DND-41 (cell line): ENCODE measurements around the gene SPSB1.

Experiments
- ATAC-seq: fragments of 200-7000 bp; cut with Tn5 transposase; 3 replicates; pipeline ENCODE4 v1.9.1; 2021; ENCODE audit warnings: low read depth; ENCODE audit not compliant: insufficient read depth
- DNase-seq: peaks from one replicate; pipeline ENCODE4 v3.0.0-alpha.2; 2020
- H2AFZ ChIP-seq: 2 replicates; pipeline ENCODE4 v1.6.0; 2012; ENCODE audit warnings: low read depth, low read length
- H3K27ac ChIP-seq: 2 replicates; pipeline ENCODE4 v1.5.1; 2012; ENCODE audit warnings: low read length, inconsistent platforms
- H3K27me3 ChIP-seq: fragments of 200-600 bp; sonication (generic); 2 replicates; pipeline ENCODE4 v1.6.0; 2012; ENCODE audit warnings: low read length, mild to moderate bottlenecking, inconsistent platforms; ENCODE audit not compliant: insufficient read depth, poor library complexity
- H3K36me3 ChIP-seq: 2 replicates; pipeline ENCODE4 v1.5.1; 2012; ENCODE audit warnings: low read length, inconsistent platforms; ENCODE audit not compliant: insufficient read depth
- H3K4me1 ChIP-seq: 2 replicates; pipeline ENCODE4 v1.5.1; 2012; ENCODE audit warnings: mild to moderate bottlenecking, low read length; ENCODE audit not compliant: insufficient read depth
- H3K4me2 ChIP-seq: 2 replicates; pipeline ENCODE4 v1.6.0; 2012; ENCODE audit warnings: mild to moderate bottlenecking, moderate library complexity, low read length, inconsistent platforms; ENCODE audit not compliant: insufficient read depth
- H3K4me3 ChIP-seq, 2 experiments: fragments of 200-600 bp in 1 of 2; shearing (Covaris generic) in 1 of 2; 2 replicates each; pipeline ENCODE4 v1.5.1; 2012 to 2016; ENCODE audit warnings: inconsistent platforms in 2 of 2, low read length in 2 of 2, mild to moderate bottlenecking in 2 of 2, low read depth in 1 of 2, moderate library complexity in 1 of 2
- H3K79me2 ChIP-seq: 2 replicates; pipeline ENCODE4 v1.6.0; 2012; ENCODE audit warnings: low read length, inconsistent platforms; ENCODE audit not compliant: insufficient read depth
- H3K9ac ChIP-seq: 2 replicates; pipeline ENCODE4 v1.6.0; 2012; ENCODE audit warnings: low read depth, mild to moderate bottlenecking, inconsistent platforms, low read length, moderate library complexity
- H3K9me3 ChIP-seq: 2 replicates; pipeline ENCODE4 v1.5.1; 2012; ENCODE audit warnings: low read length, moderate library complexity, mild to moderate bottlenecking, inconsistent platforms; ENCODE audit not compliant: insufficient read depth, severe bottlenecking
- H4K20me1 ChIP-seq: 2 replicates; pipeline ENCODE4 v1.6.0; 2012; ENCODE audit warnings: low read length; ENCODE audit not compliant: insufficient read depth
- EZH2 ChIP-seq: IDR thresholded peaks from 3 replicates; pipeline ENCODE4 v1.6.1; 2012; ENCODE audit warnings: borderline replicate concordance, low read depth, mild to moderate bottlenecking, moderate library complexity, low read length, inconsistent platforms; ENCODE audit not compliant: severe bottlenecking
- TF ChIP-seq, protein P1 (sequence below): IDR thresholded peaks from 2 replicates; pipeline ENCODE4 v1.5.1; 2012; ENCODE audit warnings: borderline replicate concordance, low read length, moderate library complexity, mild to moderate bottlenecking; ENCODE audit not compliant: poor library complexity, severe bottlenecking; ENCODE audit errors: extremely low read depth

The SPSB1 gene

GRCh38 chr1:9245230-9245619, 47.5 kb upstream of the SPSB1 start:
- Histone ChIP-seq H3K9ac (peak overlapping the region; percentile 47), H3K4me2 (peak overlapping the region; percentile 56), H3K4me1 (peaks cover 94% of the 10 kb centered on the region), H3K9me3 (no peaks in the 10 kb centered on the region), H3K79me2 (peaks cover 96% of the 10 kb centered on the region), H4K20me1 (peaks cover 10% of the 10 kb centered on the region; the same call in 1 of the 2 replicates), H3K27me3 (no peaks in the 10 kb centered on the region), H3K4me3 (peak overlapping the region in 1 of 2 experiments; percentile 44; a peak in 2 of 4 replicates), H2AFZ (no peak overlapping the region), H3K27ac (peak overlapping the region; percentile 98), H3K36me3 (peaks cover 80% of the 10 kb centered on the region)
- TF ChIP-seq, protein P1, sequence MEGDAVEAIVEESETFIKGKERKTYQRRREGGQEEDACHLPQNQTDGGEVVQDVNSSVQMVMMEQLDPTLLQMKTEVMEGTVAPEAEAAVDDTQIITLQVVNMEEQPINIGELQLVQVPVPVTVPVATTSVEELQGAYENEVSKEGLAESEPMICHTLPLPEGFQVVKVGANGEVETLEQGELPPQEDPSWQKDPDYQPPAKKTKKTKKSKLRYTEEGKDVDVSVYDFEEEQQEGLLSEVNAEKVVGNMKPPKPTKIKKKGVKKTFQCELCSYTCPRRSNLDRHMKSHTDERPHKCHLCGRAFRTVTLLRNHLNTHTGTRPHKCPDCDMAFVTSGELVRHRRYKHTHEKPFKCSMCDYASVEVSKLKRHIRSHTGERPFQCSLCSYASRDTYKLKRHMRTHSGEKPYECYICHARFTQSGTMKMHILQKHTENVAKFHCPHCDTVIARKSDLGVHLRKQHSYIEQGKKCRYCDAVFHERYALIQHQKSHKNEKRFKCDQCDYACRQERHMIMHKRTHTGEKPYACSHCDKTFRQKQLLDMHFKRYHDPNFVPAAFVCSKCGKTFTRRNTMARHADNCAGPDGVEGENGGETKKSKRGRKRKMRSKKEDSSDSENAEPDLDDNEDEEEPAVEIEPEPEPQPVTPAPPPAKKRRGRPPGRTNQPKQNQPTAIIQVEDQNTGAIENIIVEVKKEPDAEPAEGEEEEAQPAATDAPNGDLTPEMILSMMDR, result no peak
- TF ChIP-seq EZH2, result no peak
- no peak for DNase-seq
- 0 out of 3 replicates have a peak, but pooled peaks have one; percentile 2 for ATAC-seq

- H3K27ac ChIP-seq, result peak overlapping the region; percentile 98
These were observed 47.0 kb upstream of the SPSB1 start for GRCh38 chr1:9245661-9246060.

DNA sequence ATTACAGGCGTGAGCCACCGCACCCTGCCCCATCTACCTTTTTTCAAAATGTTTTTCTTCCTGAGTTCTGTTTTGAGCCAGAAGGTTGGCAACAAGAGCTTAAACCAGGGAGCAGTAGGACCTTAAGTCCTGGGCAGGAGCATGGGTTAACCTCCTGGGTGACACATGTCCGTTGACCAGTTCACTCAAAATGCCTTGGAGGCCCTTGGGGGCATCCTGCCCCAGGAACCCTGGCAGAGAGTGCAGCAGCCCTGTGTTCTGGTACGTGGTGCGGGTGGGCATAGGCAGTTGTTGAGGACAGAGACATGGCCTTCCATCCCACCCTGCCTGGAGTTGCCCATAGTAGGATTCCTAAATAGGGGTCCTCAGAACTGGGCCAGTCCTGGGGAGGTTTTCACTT, 46.5 kb upstream of the SPSB1 start:
- no peak for ATAC-seq
- Histone ChIP-seq H3K27me3 (no peaks in the 10 kb centered on the region), H3K9ac (peak overlapping the region; percentile 47), H2AFZ (no peak overlapping the region), H3K79me2 (peaks cover 96% of the 10 kb centered on the region), H4K20me1 (peaks cover 20% of the 10 kb centered on the region), H3K9me3 (no peaks in the 10 kb centered on the region), H3K4me2 (peak overlapping the region; percentile 56), H3K36me3 (peaks cover 81% of the 10 kb centered on the region), H3K4me3 (peak overlapping the region in 1 of 2 experiments; percentile 44; a peak in 3 of 4 replicates), H3K27ac (peak overlapping the region; percentile 98), H3K4me1 (peaks cover 86% of the 10 kb centered on the region)
- no peak for DNase-seq
- TF ChIP-seq, protein P1, result no peak

More at GRCh38 chr1:9245661-9246060, 47.0 kb upstream of the SPSB1 start:
- Histone ChIP-seq H2AFZ (no peak overlapping the region), H3K9me3 (no peaks in the 10 kb centered on the region), H3K36me3 (peaks cover 80% of the 10 kb centered on the region), H3K4me2 (peak overlapping the region; percentile 56), H3K4me1 (peaks cover 89% of the 10 kb centered on the region), H3K79me2 (peaks cover 96% of the 10 kb centered on the region), H3K9ac (peak overlapping the region; percentile 47), H3K4me3 (peak overlapping the region in 1 of 2 experiments; percentile 44; a peak in 2 of 4 replicates), H3K27me3 (no peaks in the 10 kb centered on the region), H4K20me1 (peaks cover 14% of the 10 kb centered on the region; the same call in 1 of the 2 replicates)
- DNase-seq (peak; percentile 51), ATAC-seq (peak; percentile 11; the same call in 1 of the 3 replicates)
- no peak for TF ChIP-seq EZH2
- TF ChIP-seq, protein P1, result no peak
